Smooth muscle cell (in vitro differentiated cells): ENCODE results near the gene CRYZL1. TPM values are rescaled to one million over a fixed set of nuclear protein-coding genes. Genes with fewer than 3 reads are reported as not detected.

ENCODE experiments used
- DNase-seq: peaks from one replicate; lab custom pipeline; 2025; ENCODE audit not compliant: unreplicated experiment; lab: John Stamatoyannopoulos, UW
- H2AFZ ChIP-seq: fragments of 200-600 bp; sonication (generic); 2 replicates; pipeline ENCODE4 v1.6.0; 2016; ENCODE audit warnings: antibody characterized with exemption, low read depth, mild to moderate bottlenecking
- H3F3A ChIP-seq: fragments of 200-600 bp; sonication (generic); 2 replicates; pipeline ENCODE4 v1.6.0; 2017; ENCODE audit warnings: antibody characterized with exemption, low read depth
- H3K27ac ChIP-seq: fragments of 200-600 bp; sonication (generic); 2 replicates; pipeline ENCODE4 v1.5.1; 2016; ENCODE audit warnings: low read depth, mild to moderate bottlenecking
- H3K27me3 ChIP-seq: fragments of 200-600 bp; sonication (generic); 2 replicates; pipeline ENCODE4 v1.6.1; 2016; ENCODE audit warnings: low read depth, mild to moderate bottlenecking
- H3K36me3 ChIP-seq: fragments of 200-600 bp; sonication (generic); 2 replicates; pipeline ENCODE4 v1.5.1; 2016; ENCODE audit warnings: low read depth
- H3K4me1 ChIP-seq: fragments of 200-600 bp; sonication (generic); 2 replicates; pipeline ENCODE4 v1.5.1; 2016; ENCODE audit warnings: low read depth
- H3K4me2 ChIP-seq: fragments of 200-600 bp; sonication (generic); 2 replicates; pipeline ENCODE4 v1.6.0; 2016; ENCODE audit warnings: mild to moderate bottlenecking
- H3K4me3 ChIP-seq: fragments of 200-600 bp; sonication (generic); 2 replicates; pipeline ENCODE4 v1.5.1; 2016; ENCODE audit warnings: mild to moderate bottlenecking
- H3K79me2 ChIP-seq: fragments of 200-600 bp; sonication (generic); 2 replicates; pipeline ENCODE4 v1.6.0; 2016; ENCODE audit warnings: low read depth, mild to moderate bottlenecking
- H3K9ac ChIP-seq: fragments of 200-600 bp; sonication (generic); 2 replicates; pipeline ENCODE4 v1.6.0; 2016; ENCODE audit warnings: low read depth
- H3K9me3 ChIP-seq: fragments of 200-600 bp; sonication (generic); replicated peaks from 2 replicates; pipeline ENCODE4 v1.5.1; 2016; ENCODE audit warnings: low read depth
- H4K20me1 ChIP-seq: fragments of 200-600 bp; sonication (generic); 2 replicates; pipeline ENCODE4 v1.6.0; 2016; ENCODE audit warnings: low read depth
- CTCF ChIP-seq: fragments of 200-600 bp; sonication (generic); IDR thresholded peaks from 2 replicates; pipeline ENCODE4 v1.5.1; 2017; ENCODE audit warnings: borderline replicate concordance, mild to moderate bottlenecking, antibody characterized with exemption; ENCODE audit not compliant: insufficient read depth, poor library complexity, severe bottlenecking
- WGBS: methylation state at CpG from one replicate; pipeline ENCODE4 v1.1.7; 2016; ENCODE audit warnings: low lambda C conversion rate; 5-methylcytosine and 5-hydroxymethylcytosine counted together
- polyA plus RNA-seq: library from polyadenylated mRNA; unstranded; fragments of >200 nt; fragmentation: Nextera tagmentation; extraction: Ambion mirVana; gene quantifications from 2 replicates; pipeline ENCODE4 v1.2.1, GENCODE V29; 2016
- total RNA-seq: library from RNA; depleted of rRNA; stranded (reverse); fragments of >200 nt; gene quantifications from 2 replicates; pipeline ENCODE4 v1.2.3, GENCODE V29; 2014

Gene CRYZL1
- total and polyA plus RNA-seq, 2 experiments from 2014 or later = 37.7 to 48.3 TPM

DNA sequence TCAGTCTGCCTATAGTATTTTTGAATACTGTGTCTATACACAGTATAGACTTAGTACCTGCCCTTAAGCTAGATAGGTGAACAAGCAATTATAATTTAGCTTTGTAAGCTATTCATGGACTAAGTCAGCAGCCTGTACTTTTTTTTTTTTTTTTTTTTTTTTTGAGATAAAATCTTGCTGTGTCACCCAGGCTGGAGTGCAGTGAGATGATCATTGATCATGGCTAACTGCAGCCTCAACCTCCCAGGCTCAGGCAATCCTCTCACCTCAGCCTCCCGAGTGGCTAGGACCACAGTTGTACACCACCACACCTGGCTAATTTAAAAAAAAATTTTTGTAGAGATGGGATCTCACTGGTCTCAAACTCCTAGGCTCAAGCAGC lies 18.0 kb upstream of the CRYZL1 start:
- WGBS = 89% methylated on average over 1 of the region's 1 CpG
- Histone ChIP-seq H3K4me2 (no peak overlapping the region), H3K4me1 (peaks cover 3% of the 10 kb centered on the region), H3K4me3 (no peak overlapping the region), H3K9ac (no peak overlapping the region), H2AFZ (no peak overlapping the region), H3K9me3 (no peaks in the 10 kb centered on the region), H3F3A (peaks cover 3% of the 10 kb centered on the region), H3K27ac (no peak overlapping the region), H3K79me2 (peaks cover 96% of the 10 kb centered on the region), H3K27me3 (no peaks in the 10 kb centered on the region), H3K36me3 (no peaks in the 10 kb centered on the region), H4K20me1 (peaks cover 66% of the 10 kb centered on the region)
- no peak for DNase-seq
- no peak for TF ChIP-seq CTCF

GRCh38 chr21:33658919-33659567 lies 17.5 kb upstream of the CRYZL1 start:
- H3F3A ChIP-seq = peaks cover 6% of the 10 kb centered on the region
- no peak overlapping the region for H3K9ac ChIP-seq
- no peaks in the 10 kb centered on the region for H3K9me3 ChIP-seq
- H4K20me1 ChIP-seq = peaks cover 67% of the 10 kb centered on the region
- H3K4me3 ChIP-seq = no peak overlapping the region
- H3K4me1 ChIP-seq = peaks cover 3% of the 10 kb centered on the region
- H3K27me3 ChIP-seq = no peaks in the 10 kb centered on the region
- H3K27ac ChIP-seq = no peak overlapping the region
- H3K36me3 ChIP-seq = no peaks in the 10 kb centered on the region
- TF ChIP-seq CTCF = no peak
- H3K79me2 ChIP-seq = peaks cover 96% of the 10 kb centered on the region
- no peak overlapping the region for H2AFZ ChIP-seq
- H3K4me2 ChIP-seq = no peak overlapping the region
- WGBS = 85% methylated on average over 7 of the region's 7 CpGs
- no peak for DNase-seq

GRCh38 chr21:33657124-33657820 lies 15.7 kb upstream of the CRYZL1 start:
- Histone ChIP-seq H3K4me2 (no peak overlapping the region), H3K4me3 (peak overlapping the region; percentile 17), H3K9me3 (no peaks in the 10 kb centered on the region), H3K36me3 (no peaks in the 10 kb centered on the region), H3F3A (peaks cover 6% of the 10 kb centered on the region), H3K27me3 (no peaks in the 10 kb centered on the region), H2AFZ (no peak overlapping the region), H4K20me1 (peaks cover 66% of the 10 kb centered on the region), H3K27ac (no peak overlapping the region), H3K4me1 (peaks cover 3% of the 10 kb centered on the region), H3K79me2 (peaks cover 96% of the 10 kb centered on the region), H3K9ac (no peak overlapping the region)
- no peak for DNase-seq
- 68% methylated on average over 8 of the region's 8 CpGs for WGBS
- TF ChIP-seq CTCF = no peak
